Measurements from ENCODE around the gene RHOJ.
"Not testable (repeated sequence)": the region's sequence is repeated elsewhere in the genome, so short reads cannot be mapped to it uniquely, and the experiment has no call there.

RHOJ gene

DNA sequence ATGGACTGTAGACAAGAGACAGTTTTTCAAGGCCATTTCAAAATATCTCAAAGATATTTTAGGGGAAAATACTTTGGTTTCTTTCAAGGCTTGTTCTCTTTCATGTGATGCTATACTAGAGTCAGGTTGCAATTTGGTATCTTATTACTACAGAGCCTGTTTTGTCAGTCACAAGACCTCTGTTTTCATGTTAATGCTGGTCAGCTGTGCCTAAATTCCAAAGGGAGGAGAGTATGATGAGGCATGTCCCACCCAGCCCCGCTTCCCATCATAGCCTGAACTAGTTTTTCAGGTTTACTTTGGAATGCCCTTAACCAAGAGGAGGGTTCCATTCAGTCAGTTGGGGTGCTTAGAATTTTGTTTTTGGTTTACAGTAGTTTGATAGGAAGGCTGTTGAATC lies 61.9 kb downstream of the RHOJ start:
- no peak for DNase-seq (ENCODE audit: low read depth, low spot score)

DNA sequence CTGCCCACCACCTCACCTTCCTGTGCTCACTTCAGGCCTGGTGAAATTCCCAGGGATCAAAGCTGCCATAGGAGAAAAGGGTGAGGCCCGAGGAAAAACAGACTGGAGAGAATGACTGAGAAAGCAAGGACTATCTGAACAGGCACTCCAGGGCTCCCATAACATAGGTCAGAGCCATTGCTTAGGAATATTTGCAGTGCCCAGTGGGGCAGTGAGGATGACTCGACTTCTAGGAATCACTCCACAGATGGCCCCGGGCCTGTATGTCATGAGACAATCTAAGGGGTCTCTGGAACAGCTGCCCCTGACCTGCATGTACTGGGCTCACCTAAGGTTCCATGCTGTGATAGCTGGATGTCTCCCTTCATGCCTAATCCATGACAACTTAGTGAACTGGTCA lies 62.9 kb downstream of the RHOJ start:
- no peak for DNase-seq (ENCODE audit: low read depth, low spot score)

DNA sequence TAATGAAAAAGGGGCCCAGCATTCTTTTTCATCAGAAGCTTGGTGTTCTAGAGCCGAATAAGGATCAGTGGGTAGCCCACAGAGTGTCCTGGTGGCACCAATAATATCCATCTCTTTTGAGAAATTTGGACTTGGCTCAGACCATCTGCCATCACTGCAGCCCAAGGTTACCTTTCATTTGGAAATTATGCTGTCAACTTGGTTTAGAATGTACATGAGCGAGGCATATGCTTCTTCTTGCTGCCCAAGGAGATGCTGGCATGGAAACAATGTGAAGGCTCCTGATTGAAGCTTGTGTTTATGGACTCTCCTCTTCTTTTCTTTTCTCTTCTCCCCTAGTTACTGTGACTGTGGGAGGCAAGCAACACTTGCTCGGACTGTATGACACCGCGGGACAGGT lies 64.5 kb downstream of the RHOJ start:
- no peak for DNase-seq (ENCODE audit: low read depth, low spot score)

DNA sequence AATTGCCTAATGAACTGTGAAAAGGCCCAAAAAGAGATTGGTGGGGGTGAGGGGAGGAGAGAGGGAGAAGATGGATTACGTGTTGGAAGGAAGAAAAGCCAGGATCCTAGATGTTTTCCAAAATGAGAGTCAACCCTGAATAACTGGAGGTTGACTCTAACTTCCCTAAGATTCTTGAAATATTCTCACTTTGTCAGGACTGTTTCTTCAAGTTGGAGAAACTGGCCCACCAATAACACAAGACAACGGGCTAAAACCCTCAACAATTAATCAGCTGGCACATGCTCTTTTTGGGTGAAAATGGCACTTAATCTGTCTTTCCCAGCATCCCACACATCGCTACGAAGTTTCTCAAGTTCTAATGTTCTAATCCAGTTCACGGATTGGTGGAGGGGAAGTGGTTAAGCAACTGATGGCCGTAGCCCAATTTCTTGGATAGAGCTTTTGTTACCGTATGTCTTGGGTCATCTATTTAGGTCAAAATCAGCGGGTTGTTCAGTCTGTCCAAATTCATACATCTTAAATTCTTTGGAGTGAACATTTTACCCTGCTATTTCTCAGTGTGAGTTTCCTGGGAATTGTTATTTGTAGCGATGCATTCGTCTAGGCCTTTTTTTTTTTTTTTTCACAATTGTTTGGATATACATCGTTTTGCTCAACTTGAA lies 65.5 kb downstream of the RHOJ start:
- peak; percentile 35 for DNase-seq (ENCODE audit: low read depth, low spot score)

DNA sequence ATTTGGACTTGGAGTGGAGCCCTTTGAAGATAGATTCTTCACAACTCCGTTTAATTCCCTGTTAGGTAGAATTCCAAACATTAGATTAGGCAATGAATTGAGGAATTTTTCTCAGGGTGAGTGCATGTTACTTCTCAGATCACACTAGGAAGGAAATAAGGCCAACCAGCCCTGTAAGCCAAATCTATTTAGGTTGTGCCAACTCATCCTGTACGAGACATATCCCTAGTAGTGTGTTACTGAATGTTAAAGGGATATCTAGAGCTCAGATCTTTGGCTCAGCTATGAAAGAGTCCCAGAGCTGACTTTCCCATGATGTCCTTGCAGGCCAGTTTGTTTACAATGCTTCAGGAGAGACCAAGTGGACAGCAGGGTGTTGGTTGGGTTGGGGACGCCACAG lies 68.9 kb downstream of the RHOJ start:
- DNase-seq (ENCODE audit: low read depth, low spot score) = no peak

DNA sequence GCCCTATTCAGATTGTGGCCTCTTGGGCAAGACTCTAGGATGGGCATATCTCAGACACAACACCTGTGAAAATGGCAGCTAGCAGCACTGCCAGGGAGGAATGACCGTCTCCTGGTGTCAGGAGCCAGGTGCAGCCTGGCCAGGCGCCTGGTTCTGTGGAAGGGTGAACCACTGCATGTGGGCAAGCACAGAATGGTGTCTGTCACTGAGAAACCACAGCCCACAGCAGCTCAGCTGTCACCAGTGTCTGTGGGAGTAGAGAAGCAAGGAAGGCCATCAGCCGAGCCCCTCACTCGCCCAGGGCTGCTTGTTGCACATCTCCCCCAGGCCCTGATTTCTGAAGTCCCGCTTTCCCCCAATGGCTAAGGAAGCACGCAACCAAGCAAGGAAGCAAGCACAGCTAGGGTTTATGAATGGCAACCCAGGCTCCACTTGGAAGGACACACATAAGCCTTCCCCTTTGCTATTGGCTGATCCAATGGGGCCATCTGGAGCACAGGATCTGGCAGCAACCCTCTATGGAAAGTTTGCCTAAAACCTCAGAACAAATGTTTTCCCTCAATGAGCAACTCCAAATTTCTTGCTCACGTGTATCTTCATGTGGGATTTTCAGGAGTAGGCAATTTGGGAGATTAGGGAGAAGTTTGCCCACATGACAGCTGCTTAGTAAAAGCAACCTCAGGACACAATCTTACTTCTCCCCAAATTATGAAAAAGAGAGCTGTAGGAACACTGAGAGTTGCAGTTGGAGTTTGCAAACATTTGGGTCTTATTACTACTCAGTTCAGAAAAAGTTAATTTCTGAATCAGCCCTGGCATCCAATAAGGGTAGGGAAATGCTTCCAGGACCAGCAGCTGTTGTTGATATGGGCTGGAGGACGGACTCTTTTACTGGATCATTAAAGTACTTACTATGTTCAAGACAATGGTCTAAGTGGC lies 69.7 kb downstream of the RHOJ start:
- DNase-seq (ENCODE audit: low read depth, low spot score) = no peak

DNA sequence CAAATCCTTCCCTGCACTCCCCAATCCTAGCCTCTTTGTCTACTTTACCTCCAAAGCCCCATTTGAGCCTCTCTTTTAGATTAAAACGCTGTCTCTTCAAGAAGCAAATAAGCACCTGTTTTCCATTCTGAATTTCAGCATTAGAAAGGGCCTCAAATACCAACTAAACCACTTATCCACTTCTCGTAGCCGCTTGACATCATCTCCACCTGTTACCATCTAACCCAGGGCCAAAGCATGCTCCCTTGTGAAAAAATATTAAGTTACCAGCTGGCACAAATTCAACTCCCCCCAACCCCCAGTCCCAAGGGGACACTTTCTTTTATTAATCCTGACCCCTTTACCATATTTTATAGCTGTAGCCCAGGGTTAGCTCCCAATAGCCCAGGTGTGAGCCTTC lies 71.4 kb downstream of the RHOJ start:
- DNase-seq (ENCODE audit: low read depth, low spot score) = no peak

DNA sequence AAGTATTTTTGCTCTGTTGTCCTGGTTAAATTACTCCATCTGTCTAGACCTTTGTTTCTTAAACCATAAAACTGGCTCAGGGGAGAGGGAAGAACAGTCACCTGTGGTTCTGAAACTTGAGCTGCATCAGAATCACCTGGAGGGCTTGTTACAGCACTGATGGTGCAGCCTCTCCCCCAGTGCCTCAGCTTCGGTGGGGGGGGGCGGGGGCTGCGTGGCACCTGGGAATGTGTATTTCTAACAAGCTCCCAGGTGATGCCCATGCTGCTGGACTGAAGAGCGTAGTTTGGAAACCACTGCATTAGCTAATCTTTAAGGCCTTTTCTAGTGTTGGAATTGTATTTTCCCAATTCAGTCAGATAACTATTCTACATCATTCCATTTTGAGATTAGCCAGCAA lies 71.8 kb downstream of the RHOJ start:
- no peak for DNase-seq (ENCODE audit: low read depth, low spot score)

DNA sequence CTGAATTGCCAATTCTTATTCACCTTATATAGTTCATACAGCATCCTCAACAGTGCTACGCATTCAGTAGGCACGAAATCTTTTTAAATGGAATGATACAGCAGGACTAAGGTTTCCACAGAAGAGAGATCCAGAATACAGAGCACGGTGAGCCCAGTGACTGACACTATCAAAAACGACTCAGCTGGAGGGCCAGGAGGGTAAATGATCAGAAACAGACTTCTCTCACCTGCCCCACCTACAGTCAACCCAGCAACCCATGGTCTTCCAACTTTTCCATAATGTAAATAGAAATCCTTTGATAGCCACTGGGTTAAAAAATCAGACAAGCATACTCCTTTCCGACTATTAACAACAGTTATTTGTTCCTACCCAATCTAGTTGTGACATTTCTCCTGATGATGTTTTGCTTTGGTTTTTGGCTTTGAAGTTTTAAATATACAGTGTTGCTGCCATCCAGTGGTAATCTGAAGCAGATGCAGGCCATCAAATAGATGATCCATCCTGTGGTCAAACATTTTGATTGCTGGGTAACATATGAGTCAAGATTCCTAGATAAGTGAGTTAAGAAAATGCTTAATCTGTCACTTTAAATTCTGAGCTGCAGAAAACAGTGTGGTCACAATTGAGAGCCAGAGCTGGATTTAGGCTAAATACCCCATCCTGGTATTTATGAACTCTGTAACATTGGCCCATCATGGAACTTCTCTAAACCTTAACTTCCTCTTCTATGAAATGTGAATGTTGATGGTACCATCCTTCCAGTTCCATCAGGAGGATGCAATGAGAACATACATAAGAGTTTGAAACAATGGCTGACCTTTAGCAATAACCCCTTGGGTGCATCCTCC lies 72.5 kb downstream of the RHOJ start:
- no peak for DNase-seq (ENCODE audit: low read depth, low spot score)

DNA sequence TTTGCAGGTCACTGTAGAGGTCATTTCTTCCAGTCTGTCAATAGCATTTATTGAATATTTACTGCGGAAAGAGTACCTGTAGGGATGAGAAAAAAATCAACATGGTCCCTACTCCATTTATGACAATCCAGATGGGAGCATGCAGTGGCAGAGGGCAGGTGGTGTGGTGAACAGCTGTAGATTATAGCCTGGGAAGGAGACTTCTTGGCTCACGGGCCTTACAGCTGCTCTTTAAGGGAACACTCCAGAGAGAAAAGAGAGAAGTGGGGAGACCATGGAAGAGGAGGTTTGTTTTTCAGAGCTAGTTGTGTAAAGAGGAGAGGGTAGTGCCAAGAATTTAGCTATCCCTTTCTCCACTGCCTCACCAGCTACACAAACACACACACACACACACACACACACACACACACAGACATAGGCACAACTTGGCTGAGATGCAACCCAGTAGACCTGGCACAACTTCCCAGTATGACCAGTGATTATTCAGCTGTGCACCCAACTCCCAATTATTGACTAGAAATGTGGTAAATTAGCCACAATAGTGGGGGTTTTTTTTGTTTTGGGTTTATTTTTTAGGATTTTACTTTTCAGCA lies 73.4 kb downstream of the RHOJ start:
- no peak for DNase-seq (ENCODE audit: low read depth, low spot score)

DNA sequence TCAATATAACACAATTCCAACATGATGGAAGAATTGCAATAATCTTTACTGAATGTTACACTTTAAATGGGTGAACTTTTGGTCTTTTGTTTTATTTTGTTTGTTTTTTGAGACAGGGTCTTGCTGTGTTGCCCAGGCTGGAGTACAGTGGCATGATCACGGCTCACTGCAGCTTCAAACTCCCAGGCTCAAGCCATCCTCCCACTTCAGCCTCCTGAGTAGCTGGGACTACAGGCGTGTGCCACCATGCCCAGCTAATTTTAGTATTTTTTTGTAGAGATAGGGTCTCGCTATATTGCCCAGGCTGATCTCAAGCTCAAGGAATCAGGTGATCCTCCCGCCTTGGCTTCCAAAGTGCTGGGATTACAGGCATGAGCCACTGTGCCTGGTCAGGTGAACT lies 75.7 kb downstream of the RHOJ start:
- not testable (repeated sequence) for DNase-seq (ENCODE audit: low read depth, low spot score)

DNA sequence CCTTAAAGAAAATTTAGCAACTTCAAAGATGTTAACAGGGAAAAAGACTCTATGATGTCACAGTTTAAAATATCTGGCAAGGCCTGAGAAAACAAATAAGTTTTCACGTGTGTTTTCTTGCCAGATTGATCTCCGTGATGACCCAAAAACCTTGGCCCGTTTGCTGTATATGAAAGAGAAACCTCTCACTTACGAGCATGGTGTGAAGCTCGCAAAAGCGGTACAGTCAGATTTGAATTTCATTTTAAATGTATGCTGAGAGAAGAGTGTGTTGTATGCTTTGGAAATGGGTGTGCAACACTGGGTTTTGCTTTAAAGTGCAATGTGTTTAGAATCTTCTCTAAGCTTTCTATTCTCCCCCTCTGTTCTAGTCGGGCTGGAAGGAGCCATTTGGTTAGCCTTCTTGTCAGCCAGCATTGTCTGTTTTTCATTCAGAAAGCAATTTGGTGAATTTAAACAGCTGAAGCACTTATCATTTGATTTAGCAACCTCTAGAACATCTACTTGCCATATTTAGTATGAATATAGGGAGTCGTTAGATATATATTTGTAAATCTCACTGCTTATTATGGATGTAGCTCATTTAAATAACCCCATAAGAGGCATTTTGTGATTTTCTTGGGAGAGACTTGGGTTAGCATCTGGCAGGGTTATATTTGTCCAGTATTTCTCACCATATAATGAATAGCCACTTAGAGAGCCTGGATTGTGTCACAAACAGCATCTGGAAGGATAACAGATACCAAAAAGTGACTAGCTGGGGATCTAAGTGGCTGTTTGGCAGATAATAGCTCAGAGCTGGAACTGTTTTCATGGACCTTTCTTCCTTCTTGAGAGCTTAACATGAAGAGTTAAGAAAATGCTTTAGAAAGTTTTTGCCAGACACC lies 79.0 kb downstream of the RHOJ start:
- DNase-seq (ENCODE audit: low read depth, low spot score) = no peak

DNA sequence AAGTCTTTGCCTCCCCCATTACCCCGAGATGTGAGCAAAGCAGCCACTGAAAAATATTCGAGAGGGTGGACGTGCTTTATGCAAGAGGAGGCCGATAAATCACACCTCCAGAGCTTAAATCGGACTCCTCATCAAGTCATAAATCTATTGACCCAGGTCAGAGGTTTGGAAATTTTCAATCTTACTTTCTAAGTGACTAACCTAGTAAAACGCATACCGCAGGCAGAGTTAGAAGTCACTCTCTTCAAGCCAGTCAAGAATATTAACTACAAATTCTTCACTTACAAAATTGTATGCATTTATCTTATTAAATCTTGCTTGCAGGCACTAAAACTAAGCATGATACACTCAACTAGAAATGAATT lies 79.6 kb downstream of the RHOJ start:
- DNase-seq (ENCODE audit: low read depth, low spot score) = no peak

DNA sequence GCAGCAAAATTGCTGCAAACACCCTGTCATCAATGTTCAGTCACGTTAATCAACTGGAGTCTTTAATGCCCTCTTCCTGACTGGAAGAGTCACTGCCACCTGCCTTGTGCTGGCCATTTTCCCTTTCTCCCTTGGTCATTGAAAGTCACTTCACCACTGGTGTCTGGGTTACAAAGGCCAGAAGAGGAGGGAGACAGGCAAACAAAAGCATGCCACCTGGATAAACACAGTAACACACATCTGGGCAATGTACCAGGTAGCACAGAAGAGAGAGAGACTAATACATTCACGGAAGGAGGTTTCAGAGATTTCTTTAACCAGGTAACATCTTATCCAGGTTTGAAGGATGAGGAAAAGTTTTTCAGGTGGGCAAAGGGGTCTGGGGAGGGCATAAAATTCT lies 81.8 kb downstream of the RHOJ start:
- no peak for DNase-seq (ENCODE audit: low read depth, low spot score)

DNA sequence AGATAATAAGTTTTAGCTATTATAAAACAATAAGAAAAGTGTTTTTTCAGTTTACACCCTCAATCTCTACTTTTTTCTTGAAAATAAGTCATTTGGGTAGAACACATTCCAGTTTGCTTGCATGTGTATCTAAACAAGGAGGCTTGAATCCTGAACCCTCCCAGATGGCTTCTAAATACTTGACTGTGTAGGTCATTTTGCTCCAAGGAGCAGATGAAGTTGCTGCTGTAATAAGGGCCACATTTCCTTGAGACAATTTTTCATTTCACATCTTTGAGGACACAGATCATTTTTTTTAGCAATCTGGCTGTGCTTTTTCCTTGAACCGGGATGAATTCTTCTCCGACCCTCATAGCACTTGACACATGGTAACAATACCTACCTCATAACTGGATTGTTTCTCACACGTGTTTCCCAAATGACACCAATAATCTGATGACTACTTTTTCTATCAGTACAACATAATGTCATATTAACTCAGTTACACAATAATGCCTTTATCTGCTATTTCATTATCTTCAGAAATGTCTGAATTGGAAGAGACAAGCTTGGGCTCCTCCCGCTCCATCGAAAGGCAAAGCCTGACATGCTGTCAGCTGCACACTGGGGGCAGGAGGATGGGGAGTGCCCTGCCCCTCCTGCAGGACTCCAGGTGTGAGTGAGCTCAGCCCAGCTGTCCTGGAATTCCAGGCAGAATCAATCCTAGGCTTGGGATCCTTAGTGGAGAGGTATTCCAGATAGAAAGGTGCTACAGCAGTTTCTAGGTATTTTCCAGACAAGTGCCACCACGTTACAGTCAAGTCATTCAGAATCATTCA lies 83.6 kb downstream of the RHOJ start:
- no peak for DNase-seq (ENCODE audit: low read depth, low spot score)

DNA sequence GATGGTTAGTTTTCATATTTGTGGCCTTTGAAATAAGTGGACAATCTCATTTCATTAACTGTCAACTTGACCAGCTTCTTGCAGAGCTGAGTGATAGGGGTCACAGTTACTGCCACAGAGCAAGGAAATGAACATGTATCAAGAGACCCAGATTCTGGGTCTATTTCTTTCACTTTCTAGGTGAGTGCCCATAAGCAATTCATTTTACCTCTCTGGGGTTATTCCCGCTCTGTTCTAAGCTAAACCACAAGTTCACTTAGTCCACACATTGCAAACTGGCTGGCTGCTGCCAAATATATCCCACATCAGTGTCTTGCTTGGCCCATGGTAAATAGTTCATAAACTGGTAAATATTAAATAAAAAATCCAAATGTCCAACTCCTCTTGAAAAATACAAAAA lies 84.6 kb downstream of the RHOJ start:
- DNase-seq (ENCODE audit: low read depth, low spot score) = no peak

DNA sequence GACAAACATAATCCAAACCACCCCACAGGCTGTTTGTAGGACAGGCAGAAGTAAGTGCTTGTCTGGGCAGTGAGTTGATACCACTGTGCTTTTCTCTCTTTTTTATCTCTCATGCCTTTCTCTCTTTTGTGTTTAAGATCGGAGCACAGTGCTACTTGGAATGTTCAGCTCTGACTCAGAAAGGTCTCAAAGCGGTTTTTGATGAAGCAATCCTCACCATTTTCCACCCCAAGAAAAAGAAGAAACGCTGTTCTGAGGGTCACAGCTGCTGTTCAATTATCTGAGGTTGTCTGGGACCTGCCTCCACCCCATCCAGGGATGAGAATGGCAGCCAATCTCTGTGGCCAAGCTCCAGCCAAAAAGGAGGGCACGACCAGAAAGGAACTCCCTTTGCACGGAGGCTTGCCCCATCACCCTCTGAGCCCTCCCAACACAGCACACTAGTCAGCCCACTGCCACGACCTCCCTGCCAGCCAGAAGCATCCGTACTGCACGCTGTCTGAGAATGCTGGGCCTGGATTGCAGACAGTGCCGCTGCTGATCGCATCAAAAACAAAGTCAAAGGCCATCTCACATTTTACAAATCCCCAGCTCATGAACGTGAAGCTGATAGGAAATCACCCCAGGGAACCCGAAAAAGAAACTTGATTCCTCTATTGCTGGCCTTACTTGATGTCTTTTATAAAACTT lies 86.6 kb downstream of the RHOJ start:
- no peak for DNase-seq (ENCODE audit: low read depth, low spot score)

DNA sequence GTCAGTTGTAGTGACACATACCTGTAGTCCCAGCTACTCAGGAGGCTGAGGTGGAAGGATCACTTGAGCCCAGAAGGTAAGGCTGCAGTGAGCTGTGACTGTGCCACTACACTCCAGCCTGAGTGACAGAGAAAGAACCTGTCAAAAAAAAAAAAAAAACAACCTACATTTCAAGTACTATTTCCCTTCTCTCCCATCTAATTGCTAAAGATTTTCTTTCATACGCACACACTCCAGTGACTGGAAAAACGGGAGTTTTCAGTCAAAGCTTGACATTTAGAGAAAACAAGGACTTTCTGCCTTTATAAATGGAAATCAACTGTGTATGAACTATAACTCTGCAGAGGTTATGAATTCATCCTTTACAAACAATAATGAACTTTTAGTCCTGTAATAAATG lies 88.6 kb downstream of the RHOJ start:
- DNase-seq (ENCODE audit: low read depth, low spot score) = no peak

DNA sequence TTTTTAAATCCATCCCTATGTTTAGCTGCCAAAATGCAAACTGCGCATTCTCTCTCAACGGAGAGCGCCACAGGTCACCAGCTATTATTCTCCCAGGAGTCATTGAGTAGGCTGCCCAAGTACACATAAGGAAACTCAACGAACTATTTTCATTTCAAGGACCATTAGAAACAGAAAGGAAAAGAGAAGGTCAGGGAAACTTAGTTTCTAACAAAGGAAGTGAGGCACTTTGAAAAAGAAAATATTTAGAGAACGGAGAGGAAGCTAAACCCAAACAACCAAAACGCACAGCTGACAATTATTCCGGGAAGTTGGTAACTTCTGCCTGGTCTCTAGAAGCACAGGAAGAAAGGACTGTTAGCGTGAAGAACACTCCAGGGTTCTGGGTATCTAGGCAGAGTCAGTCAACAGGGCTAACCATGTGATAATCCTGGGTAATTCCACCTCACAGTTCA lies 91.0 kb downstream of the RHOJ start:
- DNase-seq (ENCODE audit: low read depth, low spot score) = no peak

Data from smooth muscle cell of the brain vasculature (primary cell).